GM12878 (cell line): ENCODE results near the gene RBMS3.

Source experiments
- BCL11A ChIP-seq: IDR thresholded peaks from 2 replicates; pipeline ENCODE4 v1.6.1; 2011; ENCODE audit warnings: low read depth, low read length
- BCLAF1 ChIP-seq: fragments of 450-650 bp; IDR thresholded peaks from 2 replicates; pipeline ENCODE4 v1.6.1; 2017; ENCODE audit warnings: antibody characterized with exemption, mild to moderate bottlenecking, moderate library complexity
- CBFB ChIP-seq: IDR thresholded peaks from 2 replicates; pipeline ENCODE4 v1.6.1; 2016; ENCODE audit warnings: antibody characterized with exemption, low read depth
- CTCF ChIP-seq, 3 experiments: IDR thresholded peaks in 2 of 3; conservative IDR thresholded peaks in 1 of 3; 2 replicates each; pipeline ENCODE4 v1.5.1; 2011; ENCODE audit warnings: low read depth in 3 of 3, low read length in 3 of 3, mild to moderate bottlenecking in 3 of 3, control low read depth in 2 of 3, moderate library complexity in 2 of 3, inconsistent platforms in 1 of 3, mixed read lengths in 1 of 3; ENCODE audit not compliant: control insufficient read depth in 2 of 3, insufficient read depth in 1 of 3; ENCODE audit errors: extremely low read depth in 1 of 3
- NKRF ChIP-seq: fragments of 450-650 bp; conservative IDR thresholded peaks from 2 replicates; pipeline ENCODE4 v1.6.1; 2017; ENCODE audit warnings: mild to moderate bottlenecking, moderate library complexity
- NRF1 ChIP-seq: conservative IDR thresholded peaks from 2 replicates; pipeline ENCODE4 v1.6.1; 2011; ENCODE audit warnings: mild to moderate bottlenecking, low read depth, low read length, improper control_type of control experiment
- PBX3 ChIP-seq: IDR thresholded peaks from 2 replicates; pipeline ENCODE4 v1.6.1; 2011; ENCODE audit warnings: mild to moderate bottlenecking, low read depth, low read length, moderate library complexity; ENCODE audit not compliant: insufficient replicate concordance
- POLR2AphosphoS5 ChIP-seq: IDR thresholded peaks from 2 replicates; pipeline ENCODE4 v1.6.1; 2011; ENCODE audit warnings: mild to moderate bottlenecking, low read length, inconsistent platforms
- TCF7 ChIP-seq: IDR thresholded peaks from 2 replicates; pipeline ENCODE4 v1.6.1; 2014; ENCODE audit warnings: antibody characterized with exemption, borderline replicate concordance
- ZNF207 ChIP-seq: fragments of 450-650 bp; IDR thresholded peaks from 2 replicates; pipeline ENCODE4 v1.6.1; 2014; ENCODE audit warnings: antibody characterized with exemption, mild to moderate bottlenecking, borderline replicate concordance

- TF ChIP-seq CTCF (IDR thresholded peaks at IDR 0.05 in 2 of 3, conservative IDR thresholded peaks at IDR 0.05 in 1 of 3; ENCODE audit: control insufficient read depth in 2 of 3, extremely low read depth in 1 of 3, insufficient read depth in 1 of 3, low read depth in 3 of 3, low read length in 3 of 3) (no peak), PBX3 (no peak), BCLAF1 (no peak), NKRF (no peak), NRF1 (no peak), ZNF207 (no peak), TCF7 (no peak), CBFB (no peak), POLR2AphosphoS5 (no peak), BCL11A (no peak)
Measured at GRCh38 chr3:29745232-29745870, 464.5 kb downstream of the RBMS3 start.
